C4-2B (cell line): Measurements from ENCODE around the gene SKA2.

ENCODE experiments used
- CTCF ChIP-seq: fragments of 450-650 bp; conservative IDR thresholded peaks from 2 replicates; pipeline ENCODE4 v1.5.1; 2017; ENCODE audit warnings: mild to moderate bottlenecking
- ZFX ChIP-seq: fragments of 450-650 bp; IDR thresholded peaks from 2 replicates; pipeline ENCODE4 v1.6.1; 2017

- no peak for TF ChIP-seq CTCF
- TF ChIP-seq ZFX: no peak
These were observed 33.0 kb downstream of the SKA2 start for GRCh38 chr17:59121901-59122480.
